ENCODE data around the gene ITGB4.

DNA sequence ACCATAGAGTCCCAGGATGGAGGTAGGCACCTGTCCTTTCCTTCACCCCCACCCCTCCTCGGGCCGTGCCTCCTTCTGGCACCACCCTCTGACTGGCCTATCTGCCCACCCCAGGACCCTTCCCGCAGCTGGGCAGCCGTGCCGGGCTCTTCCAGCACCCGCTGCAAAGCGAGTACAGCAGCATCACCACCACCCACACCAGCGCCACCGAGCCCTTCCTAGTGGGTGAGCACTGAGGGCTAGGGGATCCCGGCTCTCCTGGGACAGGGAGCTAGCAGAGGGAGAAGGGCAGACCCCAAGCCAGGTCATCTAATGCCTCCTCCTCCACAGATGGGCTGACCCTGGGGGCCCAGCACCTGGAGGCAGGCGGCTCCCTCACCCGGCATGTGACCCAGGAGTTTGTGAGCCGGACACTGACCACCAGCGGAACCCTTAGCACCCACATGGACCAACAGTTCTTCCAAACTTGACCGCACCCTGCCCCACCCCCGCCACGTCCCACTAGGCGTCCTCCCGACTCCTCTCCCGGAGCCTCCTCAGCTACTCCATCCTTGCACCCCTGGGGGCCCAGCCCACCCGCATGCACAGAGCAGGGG, 35.9 kb downstream of the ITGB4 start:
- TF ChIP-seq, protein P1, sequence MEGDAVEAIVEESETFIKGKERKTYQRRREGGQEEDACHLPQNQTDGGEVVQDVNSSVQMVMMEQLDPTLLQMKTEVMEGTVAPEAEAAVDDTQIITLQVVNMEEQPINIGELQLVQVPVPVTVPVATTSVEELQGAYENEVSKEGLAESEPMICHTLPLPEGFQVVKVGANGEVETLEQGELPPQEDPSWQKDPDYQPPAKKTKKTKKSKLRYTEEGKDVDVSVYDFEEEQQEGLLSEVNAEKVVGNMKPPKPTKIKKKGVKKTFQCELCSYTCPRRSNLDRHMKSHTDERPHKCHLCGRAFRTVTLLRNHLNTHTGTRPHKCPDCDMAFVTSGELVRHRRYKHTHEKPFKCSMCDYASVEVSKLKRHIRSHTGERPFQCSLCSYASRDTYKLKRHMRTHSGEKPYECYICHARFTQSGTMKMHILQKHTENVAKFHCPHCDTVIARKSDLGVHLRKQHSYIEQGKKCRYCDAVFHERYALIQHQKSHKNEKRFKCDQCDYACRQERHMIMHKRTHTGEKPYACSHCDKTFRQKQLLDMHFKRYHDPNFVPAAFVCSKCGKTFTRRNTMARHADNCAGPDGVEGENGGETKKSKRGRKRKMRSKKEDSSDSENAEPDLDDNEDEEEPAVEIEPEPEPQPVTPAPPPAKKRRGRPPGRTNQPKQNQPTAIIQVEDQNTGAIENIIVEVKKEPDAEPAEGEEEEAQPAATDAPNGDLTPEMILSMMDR (IDR thresholded peaks at IDR 0.05; ENCODE audit: borderline replicate concordance, extremely low read depth, low read length, poor library complexity, severe bottlenecking) = no peak
- no peak for TF ChIP-seq EZH2 (IDR thresholded peaks at IDR 0.05; ENCODE audit: borderline replicate concordance, low read depth, low read length, severe bottlenecking)
